Endothelial cell of umbilical vein (primary cell): ENCODE data around the gene TMEM208. TPM values are rescaled to one million over a fixed set of nuclear protein-coding genes. Genes with fewer than 3 reads are reported as not detected.
A peak's percentile ranks its signal among the peaks of the same experiment; 100 is the strongest.

ENCODE experiments used
- BruUV-seq: library from RNA; stranded (reverse); fragments of 400-500 nt; replicated peaks from 2 replicates; lab custom pipeline; 2021; lab: Mats Ljungman, UMichigan
- CTCF ChIA-PET: fragments of 300-600, 350-600 bp; sonication (Branson Sonifier 250); formaldehyde crosslinking; loops from one replicate; lab custom pipeline; 2021; ENCODE audit warnings: antibody characterized with exemption, inconsistent platforms; lab: Charles Lee
- POLR2A ChIA-PET: fragments of 300-600, 350-600 bp; sonication (Branson Sonifier 250); formaldehyde crosslinking; loops from one replicate; lab custom pipeline; 2021; ENCODE audit warnings: antibody characterized with exemption, inconsistent platforms; lab: Charles Lee
- DNase-seq: peaks from one replicate; pipeline ENCODE4 v3.0.0-alpha.2; 2011; ENCODE audit warnings: low read depth, low spot score
- FAIRE-seq: peaks from 2 replicates; lab custom pipeline; 2011; peaks lifted over from hg19 to GRCh38; lab: Jason Lieb, UNC
- H2AFZ ChIP-seq: 2 replicates; pipeline ENCODE4 v1.6.0; 2012; ENCODE audit warnings: low read depth, low read length, control low read depth, inconsistent platforms
- H3K27ac ChIP-seq: 2 replicates; pipeline ENCODE4 v1.5.1; 2011; ENCODE audit warnings: low read depth, mild to moderate bottlenecking, control low read depth, low read length, moderate library complexity; ENCODE audit not compliant: insufficient read depth
- H3K27me3 ChIP-seq, 2 experiments: 2 replicates each; pipeline versions ENCODE4 v1.6.0 to v1.6.1; 2011; ENCODE audit warnings: low read length in 2 of 2, mixed read lengths in 1 of 2; ENCODE audit not compliant: control insufficient read depth in 2 of 2, insufficient read depth in 2 of 2
- H3K36me3 ChIP-seq, 2 experiments: 2 replicates in 1 of 2; 3 replicates in 1 of 2; pipeline ENCODE4 v1.5.1; 2011; ENCODE audit warnings: low read length in 2 of 2, mild to moderate bottlenecking in 1 of 2, moderate library complexity in 1 of 2; ENCODE audit not compliant: control insufficient read depth in 2 of 2, insufficient read depth in 2 of 2; ENCODE audit errors: extremely low read depth in 1 of 2
- H3K4me1 ChIP-seq: 3 replicates; pipeline ENCODE4 v1.5.1; 2011; ENCODE audit warnings: mild to moderate bottlenecking, low read length; ENCODE audit not compliant: control insufficient read depth, insufficient read depth; ENCODE audit errors: extremely low read depth
- H3K4me2 ChIP-seq: 2 replicates; pipeline ENCODE4 v1.6.1; 2011; ENCODE audit warnings: low read length, control low read depth, mixed read lengths; ENCODE audit not compliant: insufficient read depth
- H3K4me3 ChIP-seq, 3 experiments: fragments of 200-600 bp in 1 of 3; sonication (generic), shearing (Covaris generic) in 1 of 3; replicated peaks in 1 of 3; 2 replicates each; pipeline ENCODE4 v1.5.1; 2011 to 2016; ENCODE audit warnings: control low read depth in 3 of 3, low read length in 3 of 3, mild to moderate bottlenecking in 2 of 3, inconsistent platforms in 1 of 3, low read depth in 1 of 3, moderate library complexity in 1 of 3; ENCODE audit not compliant: insufficient read depth in 1 of 3
- H3K79me2 ChIP-seq: 2 replicates; pipeline ENCODE4 v1.6.0; 2012; ENCODE audit warnings: low read length, inconsistent platforms; ENCODE audit not compliant: control insufficient read depth, insufficient read depth
- H3K9ac ChIP-seq: replicated peaks from 2 replicates; pipeline ENCODE3; 2011; ENCODE audit warnings: low read length, control low read depth; ENCODE audit not compliant: insufficient read depth; ENCODE audit errors: extremely low read depth
- H3K9me1 ChIP-seq: replicated peaks from 3 replicates; pipeline ENCODE4 v1.6.0; 2011; ENCODE audit warnings: mild to moderate bottlenecking, low read length; ENCODE audit not compliant: control insufficient read depth, insufficient read depth; ENCODE audit errors: extremely low read depth
- H3K9me3 ChIP-seq: replicated peaks from 2 replicates; pipeline ENCODE4 v1.5.1; 2012; ENCODE audit warnings: low read length, inconsistent platforms; ENCODE audit not compliant: control insufficient read depth, insufficient read depth
- H4K20me1 ChIP-seq: replicated peaks from 2 replicates; pipeline ENCODE3; 2011; ENCODE audit warnings: mild to moderate bottlenecking, low read length; ENCODE audit not compliant: control insufficient read depth, insufficient read depth; ENCODE audit errors: extremely low read depth
- EZH2 ChIP-seq: IDR thresholded peaks from 2 replicates; pipeline ENCODE4 v1.6.1; 2012; ENCODE audit warnings: borderline replicate concordance, low read depth, mild to moderate bottlenecking, moderate library complexity, low read length, inconsistent platforms; ENCODE audit not compliant: severe bottlenecking
- FOS ChIP-seq: IDR thresholded peaks from 2 replicates; pipeline ENCODE4 v1.6.1; 2011; ENCODE audit warnings: mild to moderate bottlenecking, low read length, moderate library complexity, borderline replicate concordance; ENCODE audit not compliant: insufficient read depth
- GATA2 ChIP-seq: IDR thresholded peaks from 2 replicates; pipeline ENCODE4 v1.7.0; 2011; ENCODE audit warnings: low read depth, mild to moderate bottlenecking, moderate library complexity, mixed read lengths, low read length; ENCODE audit not compliant: insufficient read length, insufficient read depth
- JUN ChIP-seq: IDR thresholded peaks from 2 replicates; pipeline ENCODE4 v1.6.1; 2011; ENCODE audit warnings: borderline replicate concordance, low read depth; ENCODE audit not compliant: insufficient read length, insufficient read depth
- MYC ChIP-seq: IDR thresholded peaks from one replicate; pipeline ENCODE4 v1.6.1; 2011; ENCODE audit warnings: mild to moderate bottlenecking, low read depth, low read length
- POLR2A ChIP-seq: IDR thresholded peaks from 2 replicates; pipeline ENCODE4 v1.6.1; 2012; ENCODE audit warnings: low read depth, mild to moderate bottlenecking, control low read depth, low read length
- POLR2AphosphoS5 ChIP-seq: IDR thresholded peaks from 2 replicates; pipeline ENCODE4 v1.6.1; 2012; ENCODE audit warnings: low read depth, mild to moderate bottlenecking, control low read depth, low read length, moderate library complexity; ENCODE audit not compliant: insufficient read depth
- dilution Hi-C: fragments of 300-500 bp; cut with MboI; formaldehyde crosslinking; loops from one replicate; pipeline ENCODE4 v1.15.0; 2019; ENCODE audit warnings: low sequenced_read_pairs; ENCODE audit not compliant: extremely low pct_ligation_motif_present
- intact Hi-C: fragments of 100-400 bp; cut with micrococcal nuclease; formaldehyde crosslinking; loops from one replicate; pipeline ENCODE4 v1.10.0; 2022
- polyA plus RNA-seq, 4 experiments: library from polyadenylated mRNA; depleted of rRNA in 3 of 4; stranded (reverse) in 3 of 4; unstranded in 1 of 4; fragments of >200 nt; gene quantifications; 2 replicates each; pipeline versions ENCODE4 v1.2.1 to v1.2.3, GENCODE V29; 2011 to 2012; ENCODE audit warnings: missing spikeins in 1 of 4
- total RNA-seq: library from RNA; stranded (reverse); gene quantifications from 2 replicates; pipeline ENCODE4 v1.2.3, GENCODE V29; 2021
- TF ChIP-seq, protein P1 (sequence below): IDR thresholded peaks from 2 replicates; pipeline ENCODE4 v1.6.1; 2011; ENCODE audit not compliant: insufficient read depth, insufficient read length
- TF ChIP-seq, protein P2 (sequence below), 2 donors: IDR thresholded peaks; 1 replicate in 1 of 2; 2 replicates in 1 of 2; pipeline ENCODE4 v1.5.1; 2011; ENCODE audit warnings: low read length in 2 of 2, mild to moderate bottlenecking in 2 of 2, moderate library complexity in 2 of 2, control low read depth in 1 of 2, inconsistent platforms in 1 of 2, low read depth in 1 of 2; ENCODE audit not compliant: insufficient read depth in 1 of 2; ENCODE audit errors: extremely low read depth in 1 of 2

The TMEM208 gene
- total and polyA plus RNA-seq, 2 donors (not counting 3 experiments of a cell fraction or from before 2014, with no cell fraction given) = 35.3 to 94.0 TPM

DNA sequence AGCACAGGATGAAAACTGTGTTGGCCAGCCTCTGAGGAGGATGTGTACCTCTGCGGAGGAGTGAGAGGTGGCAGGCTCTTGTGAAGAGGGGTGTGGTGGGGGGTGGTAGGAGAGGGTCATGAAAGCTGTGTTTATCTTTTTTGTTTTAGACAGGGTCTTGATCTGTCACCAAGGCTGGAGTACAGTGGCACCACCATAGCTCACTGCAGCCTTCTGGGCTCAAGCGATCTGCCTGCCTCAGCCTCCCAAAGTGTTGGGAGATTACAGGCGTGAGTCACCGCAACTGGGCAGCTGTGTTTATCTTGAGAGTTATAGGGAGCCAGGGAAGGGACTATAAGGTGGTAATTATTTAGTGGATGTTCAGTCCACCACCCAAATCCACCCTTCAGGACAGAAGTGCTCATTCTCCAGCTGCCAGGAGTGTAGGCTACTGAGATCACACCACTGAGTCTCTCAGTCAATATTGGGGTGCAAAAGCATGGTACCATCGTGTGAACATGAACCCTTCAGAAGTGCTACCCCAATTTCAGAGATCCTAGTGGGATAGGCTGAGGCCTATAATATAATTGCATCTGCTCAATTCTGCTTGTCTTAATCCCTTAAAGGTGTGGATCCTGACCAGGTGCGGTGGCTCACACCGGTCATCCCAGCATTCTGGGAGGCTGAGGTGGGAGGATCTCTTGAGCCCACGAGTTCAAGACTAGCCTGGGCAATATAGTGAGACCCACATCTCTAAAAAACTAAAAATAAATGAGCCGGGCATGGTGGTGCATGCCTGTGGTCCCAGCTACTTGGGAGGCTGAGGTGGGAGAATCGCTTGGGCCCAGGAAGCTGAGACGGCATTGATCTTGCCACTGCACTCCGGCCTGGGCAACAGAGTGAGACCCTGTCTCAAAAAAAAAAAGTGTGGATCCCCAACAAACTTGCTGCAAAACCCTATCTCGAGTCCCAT is 36.2 kb upstream of the TMEM208 start:
- TF ChIP-seq GATA2 (no peak), JUN (peak; percentile 3)
- peaks cover 36% of the 10 kb centered on the region for H3K4me1 ChIP-seq
- no TSS peak for BruUV-seq
- no peaks in the 10 kb centered on the region for H3K9me1 ChIP-seq
- H3K27ac ChIP-seq = peak overlapping the region; percentile 27
- intact Hi-C loops (loop anchor here (5.0 to 10.0 kb wide), 2 partner anchors 37 to 204 kb away; partner anchors contain the start of genes TMEM208 and TPPP3), dilution Hi-C loops (no loop called here)
- no peaks in the 10 kb centered on the region for H3K27me3 ChIP-seq
- FAIRE-seq (peak; percentile 81), DNase-seq (no peak)
- peak overlapping the region; percentile 26 for H3K4me2 ChIP-seq
- ChIA-PET POLR2A (no interaction called here), CTCF (interaction anchor here (0.6 to 3.5 kb wide), 8 partner anchors 8 to 237 kb away, joined by 3 to 15 read pairs (median 4); partner anchors contain the start of genes CES3, ELMO3 and NOL3)
- peaks cover 35% of the 10 kb centered on the region for H3K79me2 ChIP-seq
- peaks cover 2 to 13% of the 10 kb centered on the region in 2 experiments for H3K36me3 ChIP-seq
- no peak overlapping the region for H2AFZ ChIP-seq
- no peaks in the 10 kb centered on the region for H3K9me3 ChIP-seq
- H3K4me3 ChIP-seq = no peak overlapping the region
- no peaks in the 10 kb centered on the region for H4K20me1 ChIP-seq
- H3K9ac ChIP-seq = no peak overlapping the region

DNA sequence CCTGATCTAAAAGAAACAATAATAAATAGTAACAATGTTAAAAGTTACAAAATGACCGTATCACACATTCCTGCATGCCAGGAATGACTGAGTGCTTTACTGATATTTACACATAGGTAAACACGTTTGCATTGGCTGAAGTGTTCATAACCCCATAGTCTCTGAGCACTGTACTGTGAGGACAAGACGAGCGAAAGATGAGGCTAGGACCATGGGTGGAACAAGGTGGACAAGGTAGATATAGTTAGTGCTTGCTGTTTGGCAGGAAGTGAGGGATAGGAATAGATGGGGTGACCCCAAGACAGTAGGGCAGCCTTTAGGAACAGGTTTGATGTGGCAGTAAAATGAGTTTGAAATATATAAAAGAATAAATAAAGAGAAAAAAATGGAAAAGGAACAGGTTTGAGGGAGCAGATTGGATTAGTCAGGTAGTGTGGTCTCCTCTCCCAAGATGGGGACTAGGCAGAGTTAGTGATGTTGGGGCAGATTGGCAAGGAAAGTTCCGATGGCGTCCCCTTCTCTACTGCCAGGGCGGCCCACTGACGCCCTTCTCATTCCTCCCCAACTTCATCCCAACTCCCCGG is 35.4 kb upstream of the TMEM208 start:
- dilution Hi-C loops = no loop called here
- CTCF ChIA-PET = no interaction called here

More for the DNA sequence above, 35.4 kb upstream of the TMEM208 start:
- Histone ChIP-seq H3K4me2 (peak overlapping the region; percentile 12), H3K27ac (no peak overlapping the region), H3K9ac (no peak overlapping the region), H4K20me1 (no peaks in the 10 kb centered on the region), H3K4me1 (peaks cover 36% of the 10 kb centered on the region), H3K79me2 (peaks cover 43% of the 10 kb centered on the region), H3K4me3 (peak overlapping the region in 2 of 3 experiments; percentile 10 to 54), H3K9me1 (no peaks in the 10 kb centered on the region), H3K36me3 (peaks cover 9 to 21% of the 10 kb centered on the region in 2 experiments), H2AFZ (peak overlapping the region; percentile 19), H3K9me3 (no peaks in the 10 kb centered on the region), H3K27me3 (no peaks in the 10 kb centered on the region)
- intact Hi-C loops = loop anchor here (5.0 to 10.0 kb wide), 2 partner anchors 36 to 203 kb away; partner anchors contain the start of genes TMEM208 and TPPP3
- BruUV-seq = no TSS peak
- DNase-seq (no peak), FAIRE-seq (no peak)
- POLR2A ChIA-PET = no interaction called here
- TF ChIP-seq POLR2AphosphoS5 = no peak
- TF ChIP-seq EZH2 = no peak
- no peak for TF ChIP-seq JUN
- TF ChIP-seq POLR2A = no peak
- no peak for TF ChIP-seq GATA2
- no peak for TF ChIP-seq FOS
- TF ChIP-seq, protein P1, sequence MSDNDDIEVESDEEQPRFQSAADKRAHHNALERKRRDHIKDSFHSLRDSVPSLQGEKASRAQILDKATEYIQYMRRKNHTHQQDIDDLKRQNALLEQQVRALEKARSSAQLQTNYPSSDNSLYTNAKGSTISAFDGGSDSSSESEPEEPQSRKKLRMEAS = no peak
- TF ChIP-seq, protein P2, sequence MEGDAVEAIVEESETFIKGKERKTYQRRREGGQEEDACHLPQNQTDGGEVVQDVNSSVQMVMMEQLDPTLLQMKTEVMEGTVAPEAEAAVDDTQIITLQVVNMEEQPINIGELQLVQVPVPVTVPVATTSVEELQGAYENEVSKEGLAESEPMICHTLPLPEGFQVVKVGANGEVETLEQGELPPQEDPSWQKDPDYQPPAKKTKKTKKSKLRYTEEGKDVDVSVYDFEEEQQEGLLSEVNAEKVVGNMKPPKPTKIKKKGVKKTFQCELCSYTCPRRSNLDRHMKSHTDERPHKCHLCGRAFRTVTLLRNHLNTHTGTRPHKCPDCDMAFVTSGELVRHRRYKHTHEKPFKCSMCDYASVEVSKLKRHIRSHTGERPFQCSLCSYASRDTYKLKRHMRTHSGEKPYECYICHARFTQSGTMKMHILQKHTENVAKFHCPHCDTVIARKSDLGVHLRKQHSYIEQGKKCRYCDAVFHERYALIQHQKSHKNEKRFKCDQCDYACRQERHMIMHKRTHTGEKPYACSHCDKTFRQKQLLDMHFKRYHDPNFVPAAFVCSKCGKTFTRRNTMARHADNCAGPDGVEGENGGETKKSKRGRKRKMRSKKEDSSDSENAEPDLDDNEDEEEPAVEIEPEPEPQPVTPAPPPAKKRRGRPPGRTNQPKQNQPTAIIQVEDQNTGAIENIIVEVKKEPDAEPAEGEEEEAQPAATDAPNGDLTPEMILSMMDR (IDR thresholded peaks at IDR 0.05; ENCODE audit: extremely low read depth in 1 of 2, insufficient read depth in 1 of 2, low read depth in 1 of 2, low read length in 2 of 2) = no peak
- TF ChIP-seq MYC = no peak
